H1 (cell line): ENCODE data around the gene ALG3. TPM values are rescaled to one million over a fixed set of nuclear protein-coding genes. Genes with fewer than 3 reads are reported as not detected.

Source experiments
- CTCF ChIA-PET: fragments of 300-600 bp; sonication (Branson Sonifier 250); formaldehyde crosslinking; loops from one replicate; lab custom pipeline; 2021; ENCODE audit not compliant: partially characterized antibody; lab: Charles Lee
- POLR2A ChIA-PET: fragments of 300-600 bp; sonication (Branson Sonifier 250); formaldehyde crosslinking; loops from one replicate; lab custom pipeline; 2021; ENCODE audit warnings: inconsistent platforms; ENCODE audit not compliant: partially characterized antibody; lab: Charles Lee
- DNase-seq, 2 experiments: peaks; one replicate each; pipeline versions ENCODE4 v3.0.0 to v3.0.0-alpha.2; 2010 to 2022; ENCODE audit warnings: low spot score in 2 of 2, low read depth in 1 of 2, mixed read lengths in 1 of 2
- FAIRE-seq: peaks from 2 replicates; lab custom pipeline; 2011; peaks lifted over from hg19 to GRCh38; lab: Jason Lieb, UNC
- H2AFZ ChIP-seq: 2 replicates; pipeline ENCODE4 v1.8.1; 2012; ENCODE audit warnings: low read length, inconsistent platforms
- H2AK5ac ChIP-seq: 2 replicates; pipeline ENCODE4 v1.6.1; 2013; ENCODE audit warnings: low read depth, low read length
- H2BK120ac ChIP-seq: replicated peaks from 2 replicates; pipeline ENCODE3; 2013; ENCODE audit warnings: low read depth, low read length, inconsistent platforms
- H2BK12ac ChIP-seq: 2 replicates; pipeline ENCODE4 v1.6.1; 2013; ENCODE audit warnings: low read depth, low read length
- H2BK15ac ChIP-seq: 2 replicates; pipeline ENCODE4 v1.6.1; 2013; ENCODE audit warnings: low read length
- H2BK20ac ChIP-seq: 2 replicates; pipeline ENCODE4 v1.6.1; 2013; ENCODE audit warnings: low read length
- H2BK5ac ChIP-seq: 2 replicates; pipeline ENCODE4 v1.6.1; 2013; ENCODE audit warnings: low read depth, low read length
- H3K14ac ChIP-seq: 2 replicates; pipeline ENCODE4 v1.6.1; 2013; ENCODE audit warnings: inconsistent platforms; ENCODE audit not compliant: insufficient read length
- H3K18ac ChIP-seq: 2 replicates; pipeline ENCODE4 v1.6.1; 2013; ENCODE audit warnings: low read length; ENCODE audit errors: extremely low read depth
- H3K23ac ChIP-seq: 2 replicates; pipeline ENCODE4 v1.6.1; 2013; ENCODE audit warnings: inconsistent platforms; ENCODE audit not compliant: insufficient read length
- H3K23me2 ChIP-seq: 2 replicates; pipeline ENCODE4 v1.6.1; 2013; ENCODE audit warnings: low read depth, low read length
- H3K27ac ChIP-seq: 2 replicates; pipeline ENCODE4 v1.6.1; 2011; ENCODE audit warnings: low read depth, low read length, inconsistent platforms
- H3K27me3 ChIP-seq, 4 experiments: replicated peaks in 1 of 4; 1 replicate in 1 of 4; 2 replicates in 3 of 4; pipeline versions ENCODE4 v1.6.1 to v1.8.1; 2011 to 2013; ENCODE audit warnings: low read length in 3 of 4, mild to moderate bottlenecking in 3 of 4, inconsistent platforms in 2 of 4, mixed read lengths in 2 of 4, moderate library complexity in 1 of 4; ENCODE audit not compliant: control insufficient read depth in 3 of 4, insufficient read depth in 3 of 4; ENCODE audit errors: extremely low read depth in 1 of 4
- H3K36me3 ChIP-seq, 4 experiments: 2 replicates each; pipeline versions ENCODE4 v1.6.1 to v1.8.1; 2011 to 2013; ENCODE audit warnings: mild to moderate bottlenecking in 4 of 4, low read length in 3 of 4, moderate library complexity in 2 of 4, control low read depth in 1 of 4, inconsistent platforms in 1 of 4; ENCODE audit not compliant: insufficient read depth in 4 of 4, control insufficient read depth in 2 of 4
- H3K4ac ChIP-seq: replicated peaks from 2 replicates; pipeline ENCODE3; 2013; ENCODE audit warnings: low read length, low read depth, mixed read lengths, inconsistent platforms; ENCODE audit not compliant: insufficient read length
- H3K4me1 ChIP-seq, 4 experiments: replicated peaks in 1 of 4; 1 replicate in 1 of 4; 2 replicates in 3 of 4; pipeline versions ENCODE4 v1.6.1 to v1.8.1; 2011 to 2013; ENCODE audit warnings: low read length in 3 of 4, inconsistent platforms in 2 of 4, mixed read lengths in 1 of 4; ENCODE audit not compliant: insufficient read depth in 4 of 4, control insufficient read depth in 3 of 4
- H3K4me2 ChIP-seq, 2 experiments: 2 replicates each; pipeline versions ENCODE4 v1.6.1 to v1.8.1; 2011 to 2013; ENCODE audit warnings: low read depth in 2 of 2, low read length in 2 of 2, control low read depth in 1 of 2, inconsistent platforms in 1 of 2, mild to moderate bottlenecking in 1 of 2; ENCODE audit not compliant: insufficient read depth in 1 of 2
- H3K4me3 ChIP-seq, 4 experiments: fragments of 200-600, 300-600 bp in 1 of 4; sonication (generic), shearing (Covaris generic), sonication (Bioruptor Twin) in 1 of 4; 2 replicates each; pipeline versions ENCODE4 v1.5.1 to v1.8.1; 2011 to 2016; ENCODE audit warnings: low read length in 4 of 4, low read depth in 3 of 4, control low read depth in 2 of 4, inconsistent platforms in 2 of 4, mild to moderate bottlenecking in 2 of 4, mixed read lengths in 1 of 4, moderate library complexity in 1 of 4; ENCODE audit not compliant: insufficient read depth in 2 of 4; ENCODE audit errors: extremely low read depth in 1 of 4
- H3K56ac ChIP-seq: replicated peaks from 2 replicates; pipeline ENCODE3; 2013; ENCODE audit warnings: low read depth, mild to moderate bottlenecking, mixed read lengths, low read length, inconsistent platforms; ENCODE audit not compliant: insufficient read length
- H3K79me1 ChIP-seq: 2 replicates; pipeline ENCODE4 v1.6.1; 2013; ENCODE audit warnings: low read depth, low read length, control low read depth
- H3K79me2 ChIP-seq, 2 experiments: 2 replicates each; pipeline versions ENCODE4 v1.6.1 to v1.8.1; 2012 to 2013; ENCODE audit warnings: low read length in 2 of 2, mild to moderate bottlenecking in 2 of 2, inconsistent platforms in 1 of 2; ENCODE audit not compliant: insufficient read depth in 2 of 2, control insufficient read depth in 1 of 2
- H3K9ac ChIP-seq, 4 experiments: replicated peaks in 1 of 4; 1 replicate in 1 of 4; 2 replicates in 3 of 4; pipeline versions ENCODE4 v1.6.1 to v1.8.1; 2011 to 2013; ENCODE audit warnings: low read depth in 3 of 4, low read length in 3 of 4, control low read depth in 2 of 4, mild to moderate bottlenecking in 2 of 4, moderate library complexity in 2 of 4, inconsistent platforms in 1 of 4; ENCODE audit errors: extremely low read depth in 1 of 4
- H3K9me3 ChIP-seq, 2 experiments: 2 replicates each; pipeline versions ENCODE4 v1.6.1 to v1.8.1; 2012 to 2013; ENCODE audit warnings: mild to moderate bottlenecking in 2 of 2, moderate library complexity in 2 of 2, control low read depth in 1 of 2, inconsistent platforms in 1 of 2, low read depth in 1 of 2, low read length in 1 of 2, mixed read lengths in 1 of 2; ENCODE audit not compliant: insufficient read depth in 2 of 2
- H4K20me1 ChIP-seq, 2 experiments: replicated peaks in 1 of 2; 2 replicates each; pipeline versions ENCODE3 to v1.8.1; 2011 to 2013; ENCODE audit warnings: inconsistent platforms in 2 of 2, low read length in 2 of 2, mild to moderate bottlenecking in 1 of 2; ENCODE audit not compliant: insufficient read depth in 2 of 2, control insufficient read depth in 1 of 2
- H4K5ac ChIP-seq: 2 replicates; pipeline ENCODE4 v1.6.1; 2013; ENCODE audit warnings: low read length, low read depth, mixed read lengths, inconsistent platforms; ENCODE audit not compliant: insufficient read length
- H4K8ac ChIP-seq: 2 replicates; pipeline ENCODE4 v1.8.0; 2013; ENCODE audit warnings: mild to moderate bottlenecking, moderate library complexity, low read length, inconsistent platforms; ENCODE audit not compliant: insufficient read depth; ENCODE audit errors: extremely low read depth
- H4K91ac ChIP-seq: replicated peaks from 2 replicates; pipeline ENCODE3; 2013; ENCODE audit warnings: low read length, mixed read lengths, inconsistent platforms; ENCODE audit not compliant: insufficient read length
- POLR2A ChIP-seq, 2 experiments: IDR thresholded peaks; 1 replicate in 1 of 2; 2 replicates in 1 of 2; pipeline ENCODE4 v1.6.1; 2011; ENCODE audit warnings: low read depth in 2 of 2, low read length in 2 of 2, mild to moderate bottlenecking in 2 of 2; ENCODE audit errors: control extremely low read depth in 1 of 2
- SIX5 ChIP-seq: IDR thresholded peaks from 2 replicates; pipeline ENCODE4 v1.6.1; 2011; ENCODE audit warnings: mild to moderate bottlenecking, low read depth, low read length
- SRF ChIP-seq: IDR thresholded peaks from 2 replicates; pipeline ENCODE4 v1.6.1; 2011; ENCODE audit warnings: mild to moderate bottlenecking, low read depth, low read length, moderate library complexity
- polyA plus RNA-seq, 7 experiments: library from polyadenylated mRNA; depleted of rRNA in 3 of 7; stranded (reverse) in 5 of 7; unstranded in 2 of 7; fragments of >200 nt in 5 of 7; fragments of 200-250 nt in 2 of 7; gene quantifications; 1 replicate in 5 of 7; 2 replicates in 1 of 7; 4 replicates in 1 of 7; pipeline versions ENCODE4 v1.2.1 to v1.2.3, GENCODE V29; 2011 to 2013; ENCODE audit warnings: missing spikeins in 2 of 7, mixed read lengths in 2 of 7
- total RNA-seq: library from RNA; stranded (reverse); fragmentation: NEBNext Ultra II Directional; extraction: Animal tissue kit (Norgen Biotek cat#: 25700); gene quantifications from 2 replicates; pipeline ENCODE4 v1.2.1, GENCODE V29; 2021

Gene ALG3
- total and polyA plus RNA-seq, 2 of the 8 experiments (the other 6 are each of a cell fraction or from before 2014, with no cell fraction given): 54.6 to 148 TPM

GRCh38 chr3:184203526-184203925 lies 45.2 kb downstream of the ALG3 start (continued):
- TF ChIP-seq SIX5: no peak

GRCh38 chr3:184200825-184201224 lies 47.9 kb downstream of the ALG3 start:
- H2BK12ac ChIP-seq: no peak overlapping the region
- no peak overlapping the region for H3K4me2 ChIP-seq
- H3K4me1 ChIP-seq: no peaks in the 10 kb centered on the region
- no peak overlapping the region for H3K14ac ChIP-seq
- peak overlapping the region; percentile 8; the same call in 1 of the 2 replicates for H2AFZ ChIP-seq
- TF ChIP-seq SRF (peak; percentile 79; the same call in 1 of the 2 replicates), POLR2A (IDR thresholded peaks at IDR 0.05; ENCODE audit: control extremely low read depth in 1 of 2, low read depth in 2 of 2, low read length in 2 of 2) (no peak)
- H4K5ac ChIP-seq: no peak overlapping the region
- H3K56ac ChIP-seq: no peak overlapping the region
- H4K91ac ChIP-seq: no peak overlapping the region
- no peak overlapping the region for H2BK20ac ChIP-seq
- no peak overlapping the region for H3K18ac ChIP-seq
- no peak for FAIRE-seq
- no peak overlapping the region for H2AK5ac ChIP-seq
- no peaks in the 10 kb centered on the region for H3K9me3 ChIP-seq
- H3K27me3 ChIP-seq: no peaks in the 10 kb centered on the region
- no peaks in the 10 kb centered on the region for H3K79me2 ChIP-seq
- H4K20me1 ChIP-seq: peaks cover 0 to 2% of the 10 kb centered on the region in 2 experiments
- CTCF ChIA-PET: interaction anchor here (0.8 to 1.6 kb wide), 2 partner anchors 14 to 26 kb away, joined by 3 to 5 read pairs; no protein-coding TSS in a partner anchor
- no peak overlapping the region for H3K4ac ChIP-seq
- H2BK5ac ChIP-seq: no peak overlapping the region
- H2BK15ac ChIP-seq: no peak overlapping the region
- H2BK120ac ChIP-seq: no peak overlapping the region
- H3K4me3 ChIP-seq: no peak overlapping the region
- H3K27ac ChIP-seq: no peak overlapping the region
- POLR2A ChIA-PET: interaction anchor here (0.9 kb wide), 1 partner anchor 19 kb away, joined by 4 read pairs; no protein-coding TSS in a partner anchor
- H3K79me1 ChIP-seq: no peaks in the 10 kb centered on the region
- no peak overlapping the region for H3K9ac ChIP-seq
- no peak for DNase-seq
- H3K36me3 ChIP-seq: 0 out of 8 replicates have a peak, but pooled peaks cover 0 to 3% (median 0%) of the 10 kb centered on the region in 4 experiments
- no peak overlapping the region for H4K8ac ChIP-seq
- no peak overlapping the region for H3K23ac ChIP-seq
- no peaks in the 10 kb centered on the region for H3K23me2 ChIP-seq
